MG63 (cell line): ENCODE measurements around the gene SUSD5. TPM values are rescaled to one million over a fixed set of nuclear protein-coding genes. Genes with fewer than 3 reads are reported as not detected.
"Not testable (repeated sequence)": the region's sequence is repeated elsewhere in the genome, so short reads cannot be mapped to it uniquely, and the experiment has no call there.

Experiments
- DNase-seq: peaks from one replicate; pipeline ENCODE4 v3.0.0-alpha.2; 2020
- H3K27me3 ChIP-seq: fragments of 250-450 bp; sonication (Bioruptor Pico); 2 replicates; pipeline ENCODE4 v1.5.1; 2020; ENCODE audit warnings: mild to moderate bottlenecking, moderate library complexity
- H3K36me3 ChIP-seq: fragments of 250-450 bp; sonication (Bioruptor Pico); 2 replicates; pipeline ENCODE4 v1.5.1; 2020; ENCODE audit warnings: mild to moderate bottlenecking, moderate library complexity
- H3K4me3 ChIP-seq: fragments of 250-450 bp; sonication (Bioruptor Pico); 2 replicates; pipeline ENCODE4 v1.5.1; 2020; ENCODE audit warnings: mild to moderate bottlenecking, moderate library complexity
- H3K9me3 ChIP-seq: fragments of 250-450 bp; sonication (Bioruptor Pico); 2 replicates; pipeline ENCODE4 v1.5.1; 2020; ENCODE audit warnings: mild to moderate bottlenecking, moderate library complexity
- total RNA-seq: library from RNA; depleted of rRNA; stranded (reverse); fragments of >200 nt; shearing (Covaris generic); gene quantifications from 2 replicates; pipeline ENCODE4 v1.2.3, GENCODE V29; 2014; ENCODE audit warnings: low replicate concordance

The SUSD5 gene
- total RNA-seq, 1 experiment from 2014 or later, result 4.2 TPM

DNA sequence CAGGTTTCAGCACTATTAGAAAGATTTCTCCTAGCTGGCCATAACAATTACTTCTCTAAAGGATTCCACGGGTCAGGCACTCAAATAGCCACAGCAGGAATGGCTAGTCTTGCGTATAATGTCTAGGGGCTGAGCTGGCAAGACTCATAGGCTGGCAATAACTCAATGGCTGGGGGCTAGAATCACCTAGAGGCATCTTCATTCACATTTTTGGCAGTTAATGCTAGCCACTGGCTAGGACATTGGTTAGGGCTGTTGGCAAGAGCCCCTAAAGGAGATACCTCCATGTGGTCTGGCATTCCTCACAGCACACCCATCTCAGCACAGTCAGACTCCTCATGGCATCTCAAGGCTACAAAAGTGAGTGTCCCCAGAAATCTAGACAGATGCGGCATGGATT, 6.2 kb downstream of the SUSD5 start:
- Histone ChIP-seq H3K9me3 (0 out of 2 replicates have a peak, but pooled peaks cover 4% of the 10 kb centered on the region), H3K27me3 (no peaks in the 10 kb centered on the region), H3K36me3 (no peaks in the 10 kb centered on the region), H3K4me3 (no peak overlapping the region)
- no peak for DNase-seq

DNA sequence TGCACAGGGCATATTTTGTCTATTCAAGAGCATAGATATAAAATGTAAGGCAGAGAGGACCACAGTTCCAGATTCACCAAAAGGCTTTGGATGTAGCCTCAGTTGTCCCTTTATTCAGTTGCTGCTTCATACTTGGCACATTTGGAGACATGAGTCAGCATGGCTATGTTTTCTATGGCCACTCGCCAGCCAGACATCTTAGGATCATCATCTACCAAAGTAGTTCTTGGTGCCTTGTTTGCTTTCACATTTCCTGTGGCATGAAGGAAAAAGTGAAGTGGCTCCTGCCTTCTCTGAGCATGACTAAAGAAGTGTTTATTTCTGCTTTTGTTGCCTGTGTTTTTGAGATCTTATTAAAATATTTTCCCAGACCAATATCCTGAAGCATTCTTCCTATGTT, 7.2 kb downstream of the SUSD5 start:
- H3K9me3 ChIP-seq, result 0 out of 2 replicates have a peak, but pooled peaks cover 4% of the 10 kb centered on the region
- DNase-seq, result peak; percentile 66
- H3K27me3 ChIP-seq, result no peaks in the 10 kb centered on the region
- H3K4me3 ChIP-seq, result no peak overlapping the region
- no peaks in the 10 kb centered on the region for H3K36me3 ChIP-seq

DNA sequence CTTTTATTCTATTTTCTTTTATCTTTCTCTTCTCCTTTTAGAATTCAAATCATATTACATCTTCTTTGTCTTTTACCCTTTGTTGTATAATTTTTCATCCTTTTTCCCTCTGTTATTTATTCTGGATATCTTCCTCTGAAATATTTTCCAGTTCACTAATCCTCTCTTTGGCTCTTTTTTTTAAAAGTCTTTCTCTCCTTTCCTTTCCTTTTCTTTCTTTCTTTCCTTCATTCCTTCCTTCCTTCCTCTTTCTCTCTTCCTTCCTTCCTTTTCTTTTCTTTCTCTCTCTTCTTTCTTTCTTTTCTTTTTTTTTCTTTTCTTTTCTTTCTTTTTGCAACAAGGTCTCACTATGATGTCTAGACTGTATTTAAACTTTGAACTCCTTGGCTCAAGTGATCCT, 9.3 kb downstream of the SUSD5 start:
- Histone ChIP-seq H3K9me3 (0 out of 2 replicates have a peak, but pooled peaks cover 4% of the 10 kb centered on the region), H3K36me3 (no peaks in the 10 kb centered on the region), H3K27me3 (no peaks in the 10 kb centered on the region), H3K4me3 (no peak overlapping the region)
- DNase-seq, result no peak

DNA sequence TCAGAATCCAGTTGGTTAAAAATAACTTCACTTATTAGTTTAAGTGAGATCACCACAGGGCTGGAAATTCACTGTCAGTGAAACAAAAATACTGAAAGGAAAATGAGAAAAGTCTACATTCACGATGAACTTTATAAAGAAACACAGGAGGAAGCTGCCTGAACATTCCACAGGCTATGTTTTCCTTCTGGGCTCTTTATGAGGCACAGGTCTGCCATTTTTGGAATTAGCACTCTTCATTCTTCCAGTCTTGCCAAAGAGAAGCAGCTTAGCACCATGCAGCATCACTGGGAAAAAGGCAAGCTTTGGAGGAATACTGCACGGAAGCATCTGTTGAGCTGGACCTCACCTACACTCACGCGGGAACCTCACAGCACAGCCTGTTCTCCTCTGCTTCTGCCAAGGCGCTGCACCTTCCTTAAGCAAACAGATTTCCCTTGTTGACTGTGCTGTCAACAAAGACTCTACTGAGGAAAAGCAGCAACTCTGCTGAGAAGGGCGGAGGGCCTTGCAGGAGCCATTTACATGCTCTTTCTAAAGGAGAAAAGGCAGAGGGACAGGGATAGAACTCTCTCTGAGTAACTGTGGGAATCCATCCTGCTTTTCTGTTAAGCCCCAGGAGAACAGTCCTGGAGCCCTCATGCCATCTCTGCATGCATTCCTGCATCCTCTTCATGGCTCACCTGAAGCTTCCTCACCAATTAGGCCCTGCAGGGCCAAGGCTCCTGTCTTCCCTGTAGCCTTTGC, 15.7 kb downstream of the SUSD5 start:
- Histone ChIP-seq H3K36me3 (no peaks in the 10 kb centered on the region), H3K4me3 (no peak overlapping the region), H3K27me3 (no peaks in the 10 kb centered on the region), H3K9me3 (no peaks in the 10 kb centered on the region)
- DNase-seq, result no peak

DNA sequence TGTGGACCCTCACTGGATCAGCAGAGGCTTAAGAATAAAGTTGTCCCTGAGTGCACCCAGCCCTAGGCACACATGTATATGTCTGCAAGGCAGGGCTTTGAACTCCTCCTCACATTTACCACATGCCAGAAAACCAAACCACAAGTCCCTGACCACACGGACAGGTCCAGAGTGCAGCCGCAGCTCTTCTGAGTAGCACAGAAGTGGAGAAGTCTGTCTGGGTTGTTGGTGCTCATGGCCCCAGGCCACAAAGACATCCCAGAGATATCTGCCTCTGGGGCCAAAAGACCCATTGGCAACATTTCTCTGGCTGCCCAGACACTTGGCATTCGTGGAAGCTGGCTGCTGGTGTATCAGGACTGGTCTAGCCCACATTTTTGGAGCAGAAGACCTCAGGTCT, 17.4 kb downstream of the SUSD5 start:
- Histone ChIP-seq H3K27me3 (no peaks in the 10 kb centered on the region), H3K36me3 (no peaks in the 10 kb centered on the region), H3K4me3 (no peak overlapping the region), H3K9me3 (no peaks in the 10 kb centered on the region)
- no peak for DNase-seq

DNA sequence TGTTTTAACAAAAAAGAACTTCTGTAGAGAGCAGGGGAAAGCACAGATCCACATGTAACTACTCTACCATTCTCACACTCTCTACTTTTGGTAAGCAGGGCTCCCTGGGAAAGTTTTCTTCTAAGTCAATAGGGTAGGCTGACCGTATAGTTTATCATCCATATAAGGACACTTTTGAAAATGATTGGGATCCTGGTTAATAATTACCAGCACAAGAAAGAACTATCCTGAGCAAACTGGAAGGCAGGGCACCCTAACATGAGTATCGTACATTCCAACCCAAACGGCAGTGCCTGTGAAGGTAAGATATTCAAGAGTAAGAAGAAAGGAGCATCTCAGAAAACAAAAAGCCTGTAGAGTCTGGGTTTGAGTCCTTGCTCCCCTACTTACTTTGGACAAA, 22.1 kb downstream of the SUSD5 start:
- Histone ChIP-seq H3K9me3 (no peaks in the 10 kb centered on the region), H3K36me3 (no peaks in the 10 kb centered on the region), H3K4me3 (no peak overlapping the region), H3K27me3 (no peaks in the 10 kb centered on the region)
- no peak for DNase-seq

DNA sequence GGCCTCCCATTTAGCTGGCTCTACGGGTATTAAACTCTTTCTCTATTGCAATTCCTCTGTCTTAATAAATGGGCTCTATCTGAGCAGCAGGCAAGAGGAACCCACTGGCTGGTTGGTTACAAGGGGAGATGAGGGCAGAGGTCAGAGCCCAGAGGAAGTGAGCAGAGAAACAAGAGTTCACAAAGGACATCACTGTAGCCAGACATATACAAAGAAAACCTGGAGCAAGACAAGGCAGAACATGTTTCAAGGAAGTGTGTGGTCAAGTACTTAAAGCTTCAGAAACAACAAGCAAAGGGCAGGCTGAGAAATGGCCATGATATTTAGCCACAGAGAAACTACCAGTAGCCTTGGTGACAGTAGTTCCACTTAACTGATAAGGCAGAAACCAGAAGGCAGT, 24.3 kb downstream of the SUSD5 start:
- H3K9me3 ChIP-seq, result no peaks in the 10 kb centered on the region
- no peaks in the 10 kb centered on the region for H3K36me3 ChIP-seq
- no peaks in the 10 kb centered on the region for H3K27me3 ChIP-seq
- H3K4me3 ChIP-seq, result no peak overlapping the region
- no peak for DNase-seq

DNA sequence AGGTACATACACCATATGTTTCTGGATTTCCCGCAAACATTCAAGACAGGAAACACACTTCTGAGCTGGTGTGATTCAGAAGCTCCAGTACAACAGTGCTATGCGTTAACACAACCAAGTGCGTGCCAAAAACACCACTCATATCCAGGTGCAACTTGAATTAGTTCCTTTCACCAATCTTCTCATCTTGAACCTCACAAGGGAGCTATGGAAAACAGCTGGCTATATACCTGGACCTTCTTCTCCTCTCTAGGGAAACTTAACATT, 31.3 kb downstream of the SUSD5 start:
- Histone ChIP-seq H3K4me3 (no peak overlapping the region), H3K27me3 (no peaks in the 10 kb centered on the region), H3K9me3 (no peaks in the 10 kb centered on the region), H3K36me3 (no peaks in the 10 kb centered on the region)
- DNase-seq, result no peak

DNA sequence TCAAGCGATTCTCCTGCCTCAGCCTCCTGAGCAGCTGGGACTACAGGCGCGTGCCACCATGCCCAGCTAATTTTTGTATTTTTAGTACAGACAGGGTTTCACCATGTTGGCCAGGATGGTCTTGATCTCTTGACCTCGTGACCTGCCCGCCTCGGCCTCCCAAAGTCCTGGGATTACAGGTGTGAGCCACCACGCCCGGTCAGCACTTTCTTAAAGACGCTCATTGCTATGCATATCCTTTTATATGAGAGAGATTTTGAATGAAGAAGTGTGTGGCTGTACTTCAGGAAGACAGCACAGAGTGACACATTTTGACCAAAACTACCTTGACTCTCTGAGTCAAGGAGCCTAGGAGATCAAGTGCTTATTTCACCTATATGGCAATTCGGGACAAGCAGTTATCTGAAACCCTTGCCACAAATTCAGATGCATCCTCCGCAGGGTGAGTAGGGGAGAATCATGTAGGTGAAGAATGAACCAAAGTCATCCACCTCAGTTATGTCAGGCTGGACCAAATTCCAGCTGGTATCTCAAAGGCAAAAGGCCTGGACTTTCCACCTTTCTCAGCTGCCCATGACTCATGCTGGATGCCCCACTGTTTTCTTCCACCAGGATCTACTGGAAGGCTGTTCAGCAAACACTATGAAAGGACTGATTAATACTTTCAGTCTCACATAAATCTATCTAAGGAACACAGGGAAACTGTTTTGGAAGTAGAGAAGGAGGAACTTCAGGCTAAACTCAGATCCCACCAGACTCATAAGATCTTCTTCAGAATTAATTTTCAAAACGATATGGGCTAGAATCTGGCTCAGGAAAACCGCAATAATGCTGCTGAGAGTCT, 31.9 kb downstream of the SUSD5 start:
- no peaks in the 10 kb centered on the region for H3K9me3 ChIP-seq
- DNase-seq, result peak; percentile 21
- no peaks in the 10 kb centered on the region for H3K27me3 ChIP-seq
- H3K4me3 ChIP-seq, result no peak overlapping the region
- no peaks in the 10 kb centered on the region for H3K36me3 ChIP-seq

DNA sequence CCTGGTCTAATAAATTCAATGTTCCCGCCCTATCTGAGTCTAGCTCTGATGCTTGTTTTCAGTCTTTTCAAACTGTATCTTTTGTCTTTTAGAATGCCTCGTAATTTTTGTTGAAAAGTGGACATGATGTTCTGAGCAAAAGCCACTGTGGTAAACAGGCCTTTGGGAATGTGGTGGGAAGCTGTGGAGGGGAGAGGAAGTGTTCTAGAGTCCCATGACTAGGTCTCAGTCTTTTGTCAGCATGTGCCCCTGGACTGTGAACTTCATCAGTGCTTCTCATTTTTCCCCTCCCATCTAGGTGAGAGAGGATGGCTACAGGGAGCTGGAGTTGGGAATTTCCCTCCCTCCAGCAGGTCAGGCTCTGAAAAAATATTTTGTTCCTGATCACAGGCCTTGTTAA, 33.7 kb downstream of the SUSD5 start:
- no peaks in the 10 kb centered on the region for H3K27me3 ChIP-seq
- no peak overlapping the region for H3K4me3 ChIP-seq
- DNase-seq, result no peak
- no peaks in the 10 kb centered on the region for H3K36me3 ChIP-seq
- H3K9me3 ChIP-seq, result no peaks in the 10 kb centered on the region

DNA sequence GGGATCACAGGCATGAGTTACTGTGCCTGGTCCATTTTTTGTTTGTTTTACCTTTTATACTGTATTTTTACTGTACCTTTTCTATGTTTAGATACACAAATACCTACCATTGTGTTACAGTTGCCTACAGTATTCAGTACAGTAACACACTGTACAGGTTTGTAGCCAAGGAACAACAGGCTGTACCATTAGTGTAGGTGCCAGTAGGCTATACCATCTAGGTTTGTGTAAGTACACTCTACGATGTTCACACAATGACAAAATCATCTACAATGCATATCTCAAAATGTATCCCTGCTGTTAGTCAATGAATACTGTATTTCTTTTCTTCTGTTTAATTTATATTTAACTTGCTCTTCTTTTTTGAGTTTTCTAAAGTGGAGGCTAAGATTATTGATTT, 37.0 kb downstream of the SUSD5 start:
- not testable (repeated sequence) for DNase-seq, H3K27me3 ChIP-seq, H3K9me3 ChIP-seq, H3K36me3 ChIP-seq, H3K4me3 ChIP-seq

DNA sequence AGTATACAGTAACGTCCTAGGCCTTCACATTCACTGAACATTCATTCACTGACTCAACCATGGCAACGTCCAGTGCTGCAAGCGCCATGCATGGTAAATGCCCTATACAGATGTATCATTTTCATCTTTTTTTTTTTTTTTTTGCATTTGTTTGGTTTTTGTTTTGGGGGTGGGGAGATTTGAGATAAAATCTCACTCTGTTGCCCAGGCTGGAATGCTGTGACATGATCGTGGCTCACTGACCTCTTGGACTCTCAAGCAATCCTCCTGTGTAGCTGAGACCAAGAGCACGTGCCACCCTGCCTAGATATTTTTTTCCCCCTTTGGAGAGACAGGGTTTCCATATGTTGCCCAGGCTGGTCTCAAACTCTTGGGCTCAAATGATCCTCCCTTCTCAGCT, 37.4 kb downstream of the SUSD5 start:
- no peaks in the 10 kb centered on the region for H3K36me3 ChIP-seq
- no peak for DNase-seq
- H3K9me3 ChIP-seq, result peaks cover 2% of the 10 kb centered on the region; the same call in 1 of the 2 replicates
- H3K4me3 ChIP-seq, result no peak overlapping the region
- H3K27me3 ChIP-seq, result no peaks in the 10 kb centered on the region

DNA sequence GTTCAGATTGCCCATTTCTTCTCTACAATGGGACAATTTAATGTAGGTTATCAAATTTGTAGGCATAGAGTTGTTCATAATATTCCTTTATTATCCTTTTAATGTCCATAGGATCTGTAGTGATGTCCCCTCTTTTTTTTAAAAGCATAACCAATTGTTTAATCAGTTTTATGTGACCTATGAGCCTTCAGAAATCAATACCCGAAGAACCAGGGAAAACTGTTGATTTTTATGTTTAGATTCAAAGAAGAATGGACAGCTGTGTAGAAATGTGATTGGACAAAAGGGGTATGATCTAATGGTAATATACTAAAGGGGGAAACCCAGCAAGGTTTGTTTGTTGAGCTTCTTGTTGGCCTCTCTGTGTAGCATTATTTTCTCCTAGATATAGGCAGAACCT, 39.5 kb downstream of the SUSD5 start:
- no peak overlapping the region for H3K4me3 ChIP-seq
- no peak for DNase-seq
- no peaks in the 10 kb centered on the region for H3K27me3 ChIP-seq
- peaks cover 2% of the 10 kb centered on the region; the same call in 1 of the 2 replicates for H3K9me3 ChIP-seq
- H3K36me3 ChIP-seq, result no peaks in the 10 kb centered on the region

DNA sequence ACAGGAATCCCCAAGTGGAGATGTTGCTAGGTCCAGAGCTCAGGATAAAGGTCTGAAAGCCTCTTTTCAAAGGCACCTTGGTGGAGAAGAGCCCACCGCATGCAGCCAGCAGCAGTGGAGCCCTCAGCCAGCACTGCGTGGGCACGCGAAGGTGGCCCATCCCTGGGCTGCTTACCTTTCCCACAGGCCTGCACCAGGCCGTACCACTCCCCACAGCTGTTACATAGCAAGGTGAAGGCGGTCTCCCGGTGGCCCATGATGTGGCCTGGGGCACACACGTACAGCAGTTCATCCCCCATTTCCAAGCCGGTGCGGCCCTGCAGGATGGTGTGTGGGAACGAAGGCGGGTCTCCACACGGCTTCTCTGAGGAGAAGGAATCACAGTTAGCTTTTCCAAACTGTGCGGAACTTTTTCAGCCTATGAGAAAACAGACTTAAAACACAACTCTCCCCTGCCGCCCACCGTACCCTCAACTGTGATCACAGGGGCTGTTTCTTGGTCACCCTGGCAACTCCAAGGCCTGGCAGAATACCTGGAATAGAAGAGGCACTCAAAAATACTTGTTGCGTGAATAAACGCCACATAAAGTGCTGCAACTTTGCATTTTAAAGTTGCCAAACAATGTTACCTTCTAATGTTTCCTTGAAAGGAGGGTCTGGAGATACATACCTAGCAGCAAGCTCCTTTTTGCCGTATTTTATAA, 43.7 kb downstream of the SUSD5 start:
- no peak overlapping the region for H3K4me3 ChIP-seq
- no peaks in the 10 kb centered on the region for H3K27me3 ChIP-seq
- peaks cover 2% of the 10 kb centered on the region; the same call in 1 of the 2 replicates for H3K9me3 ChIP-seq
- no peaks in the 10 kb centered on the region for H3K36me3 ChIP-seq
- no peak for DNase-seq

DNA sequence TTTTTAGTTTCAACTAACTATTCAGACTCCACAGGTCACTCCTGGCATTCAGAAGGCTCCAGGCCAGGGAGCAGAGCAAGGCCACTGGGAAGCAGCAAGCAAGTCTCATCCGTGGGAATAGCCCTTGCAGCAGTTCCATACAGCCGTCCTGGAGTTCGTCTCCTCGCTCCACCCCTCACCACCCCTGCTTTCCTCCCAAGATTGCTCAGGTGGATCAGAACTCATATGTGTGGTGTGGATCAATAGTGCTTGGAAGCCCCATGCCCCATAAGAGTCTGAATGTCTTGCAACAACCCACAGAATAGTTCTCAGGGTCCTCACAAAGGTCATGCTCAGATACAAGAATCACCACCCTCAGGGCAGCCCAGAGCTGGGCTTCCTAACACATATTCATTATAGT, 44.5 kb downstream of the SUSD5 start:
- no peak for DNase-seq
- peaks cover under 1% of the 10 kb centered on the region; the same call in 1 of the 2 replicates for H3K9me3 ChIP-seq
- no peak overlapping the region for H3K4me3 ChIP-seq
- no peaks in the 10 kb centered on the region for H3K36me3 ChIP-seq
- H3K27me3 ChIP-seq, result no peaks in the 10 kb centered on the region

DNA sequence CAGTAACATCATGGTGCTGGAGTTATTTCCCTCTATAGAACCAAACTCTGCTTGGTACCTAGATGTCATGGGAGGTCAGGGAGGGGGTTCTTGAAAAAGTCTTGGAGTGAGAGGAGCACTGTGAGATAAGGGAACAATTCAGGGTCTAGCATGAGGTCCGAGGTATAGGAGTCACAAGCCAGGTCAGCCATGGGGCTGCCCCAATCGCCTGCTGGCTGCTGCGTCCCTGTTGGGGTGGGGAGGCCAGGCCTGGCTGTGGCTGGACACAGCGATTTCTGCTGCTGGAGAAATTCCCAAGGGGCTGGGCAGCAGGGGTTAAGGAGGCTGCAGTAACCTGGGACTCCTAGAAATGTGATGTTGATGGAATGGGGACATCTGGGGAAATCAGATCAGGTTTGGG, 44.9 kb downstream of the SUSD5 start:
- DNase-seq, result no peak
- Histone ChIP-seq H3K4me3 (no peak overlapping the region), H3K36me3 (no peaks in the 10 kb centered on the region), H3K9me3 (no peaks in the 10 kb centered on the region), H3K27me3 (no peaks in the 10 kb centered on the region)

DNA sequence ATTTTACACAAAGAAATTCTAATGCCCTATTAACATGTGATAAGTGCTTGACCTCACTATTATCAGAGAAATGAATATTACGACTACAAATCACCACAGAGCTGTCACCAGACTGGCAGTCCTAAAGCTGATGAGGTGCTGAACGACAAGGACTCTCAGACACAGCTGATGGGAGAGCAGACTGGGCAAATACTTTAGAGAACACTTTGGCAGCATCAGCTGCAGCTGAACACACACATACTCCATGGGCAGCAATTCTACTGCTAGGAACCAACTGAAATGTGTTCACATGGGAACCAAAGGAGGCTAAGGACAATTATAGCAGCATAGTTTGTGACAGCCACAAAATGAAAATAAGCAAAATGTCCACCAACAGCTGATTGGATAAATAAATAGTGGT, 45.5 kb downstream of the SUSD5 start:
- Histone ChIP-seq H3K4me3 (no peak overlapping the region), H3K27me3 (no peaks in the 10 kb centered on the region), H3K36me3 (no peaks in the 10 kb centered on the region), H3K9me3 (no peaks in the 10 kb centered on the region)
- DNase-seq, result no peak
